HG03378 (cell line): ENCODE measurements around the gene IFNA5.
A peak's percentile ranks its signal among the peaks of the same experiment; 100 is the strongest.

Experiments used
- ATAC-seq: cut with Tn5 transposase; IDR thresholded peaks from one replicate; pipeline ENCODE4 v1.9.1; 2021; ENCODE audit warnings: mild to moderate bottlenecking, moderate library complexity; ENCODE audit not compliant: unreplicated experiment

The IFNA5 gene

GRCh38 chr9:21305213-21305612 is at the start of gene IFNA5:
Gene IFNA5, minus strand, starts transcription at chr9:21305313. Its CDS starts 57 bp downstream, at chr9:21305256.
- ATAC-seq = no peak

- ATAC-seq = no peak
These were observed 45.7 kb upstream of the IFNA5 start, which contains the start of gene IFNA6 for GRCh38 chr9:21350787-21351186. Gene IFNA6, minus strand, starts transcription at chr9:21350887. Its CDS starts 0 bp downstream, at chr9:21350887.

- ATAC-seq = no peak
These were observed 43.4 kb upstream of the IFNA5 start for GRCh38 chr9:21348430-21348970.

- ATAC-seq = no peak
These were observed 35.6 kb upstream of the IFNA5 start for GRCh38 chr9:21340735-21341134.

- no peak for ATAC-seq
These were observed 31.3 kb upstream of the IFNA5 start for GRCh38 chr9:21336457-21336856.

- ATAC-seq = peak; percentile 84
These were observed 29.9 kb upstream of the IFNA5 start, which contains the start of gene KLHL9 for GRCh38 chr9:21334701-21335632. Gene KLHL9, minus strand, starts transcription at chr9:21335404. Its CDS starts 545 bp downstream, at chr9:21334859.

- no peak for ATAC-seq
These were observed 28.1 kb upstream of the IFNA5 start for GRCh38 chr9:21333226-21333625.

GRCh38 chr9:21331676-21332402 is 26.7 kb upstream of the IFNA5 start:
- no peak for ATAC-seq

- ATAC-seq = peak; percentile 93
These were observed 21.5 kb upstream of the IFNA5 start for GRCh38 chr9:21326526-21327139.

- ATAC-seq = no peak
These were observed 18.9 kb upstream of the IFNA5 start for GRCh38 chr9:21324047-21324446.

GRCh38 chr9:21322911-21323461 is 17.9 kb upstream of the IFNA5 start:
- no peak for ATAC-seq

GRCh38 chr9:21320465-21320864 is 15.4 kb upstream of the IFNA5 start:
- ATAC-seq = no peak

GRCh38 chr9:21317956-21318923 is 13.1 kb upstream of the IFNA5 start:
- peak; percentile 71 for ATAC-seq

GRCh38 chr9:21316860-21317259 is 11.7 kb upstream of the IFNA5 start:
- no peak for ATAC-seq

- no peak for ATAC-seq
These were observed 11.1 kb upstream of the IFNA5 start for GRCh38 chr9:21316032-21316842.

GRCh38 chr9:21314152-21314551 is 9.0 kb upstream of the IFNA5 start:
- no peak for ATAC-seq

- ATAC-seq = no peak
These were observed 6.8 kb upstream of the IFNA5 start for GRCh38 chr9:21311889-21312288.

- ATAC-seq = no peak
These were observed 9.1 kb downstream of the IFNA5 start for GRCh38 chr9:21295992-21296391.
